Gastroesophageal sphincter (tissue), 4 donors: ENCODE data around the gene STUM. TPM values are rescaled to one million over a fixed set of nuclear protein-coding genes. Genes with fewer than 3 reads are reported as not detected.

Source experiments
- ATAC-seq: fragments of 150-250 bp; one replicate; pipeline ENCODE4 v1.9.1; 2016; ENCODE audit warnings: mild to moderate bottlenecking, moderate library complexity
- H3K27ac ChIP-seq, 4 donors: fragments of 200-600 bp; sonication (generic) in 3 of 4; 1 replicate in 3 of 4; 2 replicates in 1 of 4; pipeline ENCODE4 v1.5.1; 2016 to 2019
- H3K27me3 ChIP-seq: fragments of 200-600 bp; sonication (generic); one replicate; pipeline ENCODE4 v1.5.1; 2019
- H3K36me3 ChIP-seq, 2 donors: fragments of 200-600 bp; sonication (generic); one replicate each; pipeline ENCODE4 v1.5.1; 2019; ENCODE audit warnings: control low read depth in 1 of 2
- H3K4me1 ChIP-seq, 3 donors: fragments of 200-600 bp; sonication (generic); 1 replicate in 2 of 3; 2 replicates in 1 of 3; pipeline ENCODE4 v1.5.1; 2016 to 2019; ENCODE audit warnings: control low read depth in 2 of 3
- H3K4me3 ChIP-seq, 2 donors: fragments of 200-600 bp; sonication (generic); one replicate each; pipeline ENCODE4 v1.5.1; 2019; ENCODE audit warnings: mild to moderate bottlenecking in 1 of 2, moderate library complexity in 1 of 2
- H3K9me3 ChIP-seq, 3 donors: fragments of 200-600 bp; sonication (generic); one replicate each; pipeline ENCODE4 v1.5.1; 2017 to 2019; ENCODE audit warnings: control low read depth in 2 of 3
- CTCF ChIP-seq, 4 experiments: fragments of 200-600 bp in 2 of 4; fragments of 450-650 bp in 2 of 4; sonication (generic) in 1 of 4; IDR thresholded peaks; one replicate each; pipeline ENCODE4 v1.5.1; 2017 to 2019; ENCODE audit warnings: antibody characterized with exemption in 4 of 4, mild to moderate bottlenecking in 2 of 4, moderate library complexity in 2 of 4
- EP300 ChIP-seq: sonication (generic); formaldehyde crosslinking; IDR thresholded peaks from one replicate; pipeline ENCODE4 v1.6.1; 2017; ENCODE audit warnings: antibody characterized with exemption, mild to moderate bottlenecking
- POLR2A ChIP-seq, 2 donors: fragments of 450-650 bp; IDR thresholded peaks; one replicate each; pipeline ENCODE4 v1.6.1; 2017; ENCODE audit warnings: antibody characterized with exemption in 2 of 2, mild to moderate bottlenecking in 2 of 2, moderate library complexity in 1 of 2
- POLR2AphosphoS5 ChIP-seq: sonication (generic); formaldehyde crosslinking; IDR thresholded peaks from one replicate; pipeline ENCODE4 v1.6.1; 2017; ENCODE audit warnings: antibody characterized with exemption
- WGBS, 2 donors: methylation state at CpG; one replicate each; pipeline ENCODE4 v1.1.5; 2018; ENCODE audit warnings: low coverage in 1 of 2; 5-methylcytosine and 5-hydroxymethylcytosine counted together
- total RNA-seq, 4 donors: library from RNA; depleted of rRNA; stranded (reverse); fragments of >200 nt; gene quantifications; one replicate each; pipeline ENCODE4 v1.1.0, GENCODE V29; 2016

Gene STUM
- total RNA-seq, 4 donors from 2014 or later, result 2.8 to 9.1 (median 4.5) TPM

GRCh38 chr1:226658546-226659125 lies 110.1 kb downstream of the STUM start:
- H3K27ac ChIP-seq, result peak overlapping the region in 1 of 4 donors; percentile 73
- H3K4me1 ChIP-seq, result peaks cover 0 to 100% (median 36%) of the 10 kb centered on the region in 3 donors
- WGBS, 2 donors, result 60 to 64% methylated on average over 2 to 6 of the region's 22 CpGs
- no peak for ATAC-seq
- no peaks in the 10 kb centered on the region for H3K27me3 ChIP-seq
- H3K36me3 ChIP-seq, result no peaks in the 10 kb centered on the region
- TF ChIP-seq POLR2AphosphoS5 (no peak), EP300 (no peak), CTCF (IDR thresholded peaks at IDR 0.05) (no peak), POLR2A (IDR thresholded peaks at IDR 0.05) (no peak)
- peak overlapping the region in 1 of 2 donors; percentile 1 for H3K4me3 ChIP-seq
- no peaks in the 10 kb centered on the region for H3K9me3 ChIP-seq

Other genes with a start within 250 kb of the STUM start
- 1 to 10 TPM; 2.8 to 5.4 (median 3.4) TPM for gene LIN9, start 239.6 kb upstream of the STUM start, total RNA-seq
- 100 to 1,000 TPM in 2 of 4 donors, 10 to 100 TPM in 2; 77.4 to 147 (median 95.6) TPM for gene PARP1, start 140.7 kb upstream of the STUM start, total RNA-seq
- gene ITPKB, start 190.5 kb downstream of the STUM start, total RNA-seq, result 100 to 1,000 TPM in 1 of 4 donors, 10 to 100 TPM in 3; 75.0 to 184 (median 94.2) TPM